Neural crest cell (in vitro differentiated cells): ENCODE data around the gene HS3ST6. TPM values are rescaled to one million over a fixed set of nuclear protein-coding genes. Genes with fewer than 3 reads are reported as not detected.

Experiments
- DNase-seq: peaks from one replicate; pipeline ENCODE4 v3.0.0; 2021; ENCODE audit warnings: low read depth, mixed read lengths, low spot score
- H3K27ac Mint-ChIP-seq: one replicate; pipeline ENCODE4 v1.8.0; 2021; ENCODE audit warnings: mild to moderate bottlenecking, mixed read lengths; ENCODE audit not compliant: unreplicated experiment
- H3K27me3 Mint-ChIP-seq: 2 replicates; pipeline ENCODE4 v1.8.0; 2021; ENCODE audit warnings: low read depth, mild to moderate bottlenecking, mixed read lengths
- H3K36me3 Mint-ChIP-seq: 2 replicates; pipeline ENCODE4 v1.8.0; 2021; ENCODE audit warnings: low read depth, mild to moderate bottlenecking, mixed read lengths
- H3K4me1 Mint-ChIP-seq: 2 replicates; pipeline ENCODE4 v1.8.0; 2021; ENCODE audit warnings: mixed read lengths
- H3K4me3 Mint-ChIP-seq: one replicate; pipeline ENCODE4 v1.8.0; 2021; ENCODE audit warnings: mild to moderate bottlenecking, mixed read lengths
- H3K9me3 Mint-ChIP-seq: 2 replicates; pipeline ENCODE4 v1.8.0; 2021; ENCODE audit warnings: mixed read lengths
- CTCF ChIP-seq: fragments of 200-600 bp; sonication (generic); conservative IDR thresholded peaks from 2 replicates; pipeline ENCODE4 v1.5.0; 2021; ENCODE audit warnings: antibody characterized with exemption, mild to moderate bottlenecking
- total RNA-seq: library from RNA; stranded (reverse); gene quantifications from 2 replicates; pipeline ENCODE4 v1.2.1, GENCODE V29; 2021

Gene HS3ST6
- total RNA-seq, 1 donor from 2014 or later: not detected

- Mint-ChIP-seq H3K27me3 (peaks cover 81% of the 10 kb centered on the region), H3K4me1 (peaks cover 10% of the 10 kb centered on the region), H3K36me3 (no peaks in the 10 kb centered on the region), H3K27ac (no peak overlapping the region), H3K4me3 (no peak overlapping the region), H3K9me3 (no peaks in the 10 kb centered on the region)
- DNase-seq: no peak
- no peak for TF ChIP-seq CTCF
Observed at GRCh38 chr16:1917665-1918350, 407 bp downstream of the HS3ST6 start.

GRCh38 chr16:1917056-1917664, 1.1 kb downstream of the HS3ST6 start:
- Mint-ChIP-seq H3K27me3 (peaks cover 78% of the 10 kb centered on the region), H3K9me3 (no peaks in the 10 kb centered on the region), H3K4me1 (peaks cover 10% of the 10 kb centered on the region), H3K27ac (no peak overlapping the region), H3K4me3 (no peak overlapping the region), H3K36me3 (no peaks in the 10 kb centered on the region)
- TF ChIP-seq CTCF: no peak
- no peak for DNase-seq

- H3K4me3 Mint-ChIP-seq: no peak overlapping the region
- peaks cover 10% of the 10 kb centered on the region for H3K4me1 Mint-ChIP-seq
- TF ChIP-seq CTCF: no peak
- H3K36me3 Mint-ChIP-seq: no peaks in the 10 kb centered on the region
- no peak overlapping the region for H3K27ac Mint-ChIP-seq
- no peak for DNase-seq
- no peaks in the 10 kb centered on the region for H3K9me3 Mint-ChIP-seq
- H3K27me3 Mint-ChIP-seq: peaks cover 73% of the 10 kb centered on the region
Observed at GRCh38 chr16:1916640-1916990, 1.6 kb downstream of the HS3ST6 start.

- H3K27me3 Mint-ChIP-seq: peaks cover 67% of the 10 kb centered on the region
- no peak overlapping the region for H3K27ac Mint-ChIP-seq
- no peaks in the 10 kb centered on the region for H3K9me3 Mint-ChIP-seq
- no peaks in the 10 kb centered on the region for H3K36me3 Mint-ChIP-seq
- peaks cover 5% of the 10 kb centered on the region for H3K4me1 Mint-ChIP-seq
- H3K4me3 Mint-ChIP-seq: no peak overlapping the region
- no peak for TF ChIP-seq CTCF
- DNase-seq: no peak
Observed at GRCh38 chr16:1915732-1916639, 2.2 kb downstream of the HS3ST6 start.

GRCh38 chr16:1914988-1915387, 3.2 kb downstream of the HS3ST6 start:
- Mint-ChIP-seq H3K27ac (no peak overlapping the region), H3K4me1 (no peaks in the 10 kb centered on the region), H3K27me3 (peaks cover 57% of the 10 kb centered on the region), H3K9me3 (no peaks in the 10 kb centered on the region), H3K4me3 (no peak overlapping the region), H3K36me3 (no peaks in the 10 kb centered on the region)
- TF ChIP-seq CTCF: no peak
- no peak for DNase-seq
